DMS 273 (cell line): ENCODE data around the gene ADIRF.
"Not testable (repeated sequence)": the region's sequence is repeated elsewhere in the genome, so short reads cannot be mapped to it uniquely, and the experiment has no call there.

Experiments
- DNase-seq: peaks from one replicate; lab custom pipeline; 2025; ENCODE audit not compliant: unreplicated experiment; lab: John Stamatoyannopoulos, UW

Gene ADIRF

DNA sequence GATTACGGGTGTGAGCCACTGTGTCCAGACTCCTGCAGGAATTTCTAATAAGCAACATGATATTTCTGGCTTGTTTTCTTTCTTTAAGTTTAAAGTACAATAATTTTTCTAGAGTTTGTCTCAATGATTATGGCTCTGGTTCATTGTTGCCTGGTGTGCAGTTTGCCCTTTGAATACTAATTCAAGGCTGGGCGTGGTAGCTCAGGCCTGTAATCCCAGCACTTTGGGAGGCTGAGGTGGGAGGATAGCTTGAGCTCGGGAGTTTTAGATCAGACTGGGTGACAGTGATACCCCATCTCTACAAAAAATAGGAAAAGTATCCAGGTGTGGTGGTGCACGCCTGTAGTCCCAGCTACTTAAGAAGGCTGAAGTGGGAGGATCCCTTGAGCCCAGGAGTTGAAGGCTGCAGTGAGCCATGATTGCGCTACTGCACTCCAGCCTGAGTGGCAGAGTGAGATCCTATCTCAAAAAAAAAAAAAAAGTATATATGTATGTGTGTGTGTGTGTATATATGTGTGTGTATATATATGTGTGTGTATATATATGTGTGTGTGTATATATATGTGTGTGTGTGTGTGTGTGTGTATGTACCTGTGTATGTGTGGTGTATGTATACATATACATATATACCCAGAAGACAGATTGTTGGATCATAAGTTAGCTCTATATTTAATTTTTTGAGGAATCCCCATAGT lies 8.2 kb downstream of the ADIRF start:
- DNase-seq = no peak

DNA sequence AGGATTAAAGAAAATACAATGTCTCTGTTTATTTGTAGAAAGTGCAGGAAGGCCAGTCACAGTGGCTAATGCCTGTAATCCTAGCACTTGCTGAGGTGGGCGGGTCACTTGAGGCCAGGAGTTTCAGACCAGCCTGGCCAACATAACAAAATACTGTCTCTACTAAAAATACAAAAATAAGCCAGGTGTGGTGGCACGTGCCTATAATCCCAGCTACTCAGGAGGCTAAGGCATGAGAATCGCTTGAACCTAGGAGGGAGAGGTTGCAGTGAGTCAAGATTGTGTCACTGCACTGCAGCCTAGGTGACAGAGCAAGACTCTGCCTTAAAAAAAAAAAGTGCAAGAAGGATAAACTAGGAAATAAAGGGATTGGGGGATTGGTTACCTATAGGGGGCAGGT lies 10.2 kb downstream of the ADIRF start:
- DNase-seq = not testable (repeated sequence)

DNA sequence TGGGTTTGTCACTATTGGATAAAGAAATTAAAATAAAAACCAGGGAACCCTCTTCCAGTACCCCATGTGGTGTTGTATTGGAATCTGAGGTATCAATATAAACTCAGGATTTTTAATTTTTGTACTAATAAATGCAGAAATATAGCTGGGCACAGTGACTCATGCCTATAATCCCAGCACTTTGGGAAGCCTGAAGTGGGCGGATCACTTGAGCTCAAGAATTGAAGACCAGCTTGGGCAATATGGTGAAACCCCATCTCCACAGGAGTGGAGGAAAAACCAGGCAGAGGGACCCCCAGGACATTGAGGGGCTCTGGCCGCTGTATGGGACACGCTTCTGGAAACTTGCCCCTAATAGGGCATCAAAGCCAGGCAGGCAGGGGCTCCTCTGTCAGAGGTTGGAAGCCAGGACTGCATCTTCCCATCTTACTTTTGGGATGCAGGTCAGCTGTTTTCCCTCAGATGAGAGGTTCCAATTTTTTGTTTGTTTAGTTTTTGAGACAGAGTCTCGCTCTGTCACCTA lies 11.1 kb downstream of the ADIRF start:
- no peak for DNase-seq

DNA sequence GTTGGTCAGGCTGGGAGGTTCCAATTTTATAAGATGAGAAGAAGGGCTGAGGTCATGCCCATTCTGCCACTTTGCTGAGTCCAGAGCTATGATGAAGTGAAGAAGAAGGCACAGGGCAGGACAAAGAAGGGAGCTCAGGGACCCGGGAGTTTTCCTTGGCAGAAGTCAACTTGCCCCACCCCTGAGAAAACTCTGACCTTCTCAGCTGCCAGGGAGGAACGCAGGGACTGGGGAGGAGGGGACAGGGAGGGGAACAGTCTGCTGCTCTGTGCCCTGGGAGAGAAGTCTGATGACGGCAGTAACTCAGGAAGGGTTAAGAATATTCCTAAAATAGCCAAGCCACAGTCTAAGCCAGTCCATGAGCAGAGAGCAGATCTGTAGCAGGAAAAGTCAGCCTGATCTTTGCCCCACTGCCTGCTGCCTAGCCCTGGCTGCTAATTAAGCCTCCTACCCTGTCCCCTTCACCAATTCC lies 11.7 kb downstream of the ADIRF start:
- DNase-seq = no peak

DNA sequence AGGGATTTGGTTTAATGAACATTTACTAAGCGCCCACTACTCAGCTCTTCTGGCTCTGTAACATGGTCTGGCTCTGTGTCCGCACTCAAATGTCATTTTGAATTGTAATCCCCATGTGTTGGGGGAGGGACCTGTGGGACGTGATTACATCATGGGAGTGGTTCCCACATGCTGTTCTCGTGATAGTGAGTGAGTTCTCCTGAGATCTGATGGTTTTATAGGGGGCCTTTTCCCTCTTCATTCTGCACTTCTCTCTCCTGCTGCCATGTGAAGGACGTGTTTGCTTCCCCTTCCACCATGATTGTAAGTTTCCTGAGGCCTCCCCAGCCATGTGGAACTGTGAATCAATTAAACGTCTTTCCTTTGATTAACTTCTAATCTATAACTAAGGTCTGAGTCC lies 12.7 kb downstream of the ADIRF start:
- DNase-seq = not testable (repeated sequence)

DNA sequence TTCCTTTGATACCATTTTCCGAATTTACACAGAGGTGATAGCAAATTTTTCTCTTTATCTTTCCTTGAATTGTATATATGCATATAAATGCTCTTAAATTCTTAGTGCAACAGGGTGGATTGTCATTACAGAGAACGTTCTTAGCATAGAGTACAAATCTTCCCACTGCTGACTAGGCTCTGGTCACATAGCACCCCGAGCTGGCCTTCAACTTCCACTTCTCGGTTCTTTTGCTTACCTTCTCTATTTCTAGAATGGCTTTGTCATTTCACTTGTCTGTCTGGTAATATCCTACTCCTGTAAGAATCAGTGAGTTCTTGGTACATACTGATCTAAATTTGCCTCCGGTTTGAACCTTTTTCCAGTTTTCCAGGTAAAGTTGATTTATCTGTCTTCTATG lies 13.4 kb downstream of the ADIRF start:
- no peak for DNase-seq

DNA sequence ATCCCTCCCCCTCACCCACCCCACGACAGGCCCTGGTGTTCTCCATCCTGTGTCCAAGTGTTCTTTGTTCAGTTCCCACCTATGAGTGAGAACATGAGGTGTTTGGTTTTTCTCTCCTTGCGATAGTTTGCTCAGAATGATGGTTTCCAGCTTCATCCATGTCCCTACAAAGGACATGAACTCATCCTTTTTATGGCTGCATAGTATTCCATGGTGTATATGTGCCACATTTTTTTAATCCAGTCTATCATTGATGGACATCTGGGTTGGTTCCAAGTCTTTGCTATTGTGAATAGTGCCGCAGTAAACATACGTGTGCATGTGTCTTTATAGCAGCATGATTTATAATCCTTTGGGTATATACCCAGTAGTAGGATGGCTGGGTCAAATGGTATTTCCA lies 16.2 kb downstream of the ADIRF start:
- not testable (repeated sequence) for DNase-seq

DNA sequence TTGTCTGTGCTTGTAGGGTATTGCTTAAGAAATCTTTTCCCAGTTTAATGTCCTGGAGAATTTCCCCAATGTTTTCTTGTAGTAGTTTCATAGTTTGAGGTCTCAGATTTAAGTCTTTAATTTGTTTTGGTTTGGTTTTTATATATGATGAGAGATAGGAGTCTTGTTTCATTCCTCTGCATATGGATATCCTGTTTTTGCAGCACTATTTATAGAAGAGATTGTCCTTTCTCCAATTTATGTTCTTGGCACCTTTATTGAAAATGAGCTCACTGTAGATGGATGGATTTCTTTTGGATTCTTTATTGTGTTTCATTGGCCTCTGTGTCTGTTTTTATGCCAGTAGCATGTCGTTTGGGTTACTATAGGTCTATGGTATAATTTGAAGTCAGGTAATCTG lies 20.2 kb downstream of the ADIRF start:
- no peak for DNase-seq

DNA sequence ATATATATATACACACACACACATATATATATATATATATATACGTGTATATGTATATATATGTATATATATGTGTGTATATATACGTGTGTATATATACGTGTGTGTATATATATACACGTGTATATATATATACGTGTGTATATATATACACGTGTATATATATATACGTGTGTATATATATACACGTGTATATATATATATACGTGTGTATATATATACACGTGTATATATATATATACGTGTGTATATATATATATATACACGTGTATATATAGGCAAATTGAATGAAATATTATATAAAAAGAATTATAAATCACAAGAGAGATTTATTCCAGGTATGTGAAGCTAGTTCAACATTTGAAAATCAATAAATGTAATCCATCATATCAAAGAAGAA lies 23.1 kb downstream of the ADIRF start:
- DNase-seq = not testable (repeated sequence)

DNA sequence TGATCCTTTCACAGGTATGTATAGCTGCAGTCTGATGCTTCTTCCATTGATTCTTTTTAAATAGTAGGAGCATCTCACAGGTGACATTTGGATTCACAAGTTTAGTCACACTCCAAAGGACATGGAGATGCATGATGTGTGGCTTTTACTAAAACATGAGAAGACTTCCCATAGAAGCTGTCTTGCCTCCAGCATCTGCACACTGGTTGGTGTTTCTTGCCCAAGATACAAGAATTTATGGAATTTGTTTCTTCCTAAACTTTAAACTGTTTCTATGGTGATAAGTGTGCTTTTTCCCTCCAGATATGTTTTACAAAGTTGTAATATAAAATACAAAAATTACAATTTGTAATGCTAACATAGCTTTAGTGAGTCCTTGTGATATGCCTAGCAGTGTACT lies 24.2 kb downstream of the ADIRF start:
- no peak for DNase-seq

DNA sequence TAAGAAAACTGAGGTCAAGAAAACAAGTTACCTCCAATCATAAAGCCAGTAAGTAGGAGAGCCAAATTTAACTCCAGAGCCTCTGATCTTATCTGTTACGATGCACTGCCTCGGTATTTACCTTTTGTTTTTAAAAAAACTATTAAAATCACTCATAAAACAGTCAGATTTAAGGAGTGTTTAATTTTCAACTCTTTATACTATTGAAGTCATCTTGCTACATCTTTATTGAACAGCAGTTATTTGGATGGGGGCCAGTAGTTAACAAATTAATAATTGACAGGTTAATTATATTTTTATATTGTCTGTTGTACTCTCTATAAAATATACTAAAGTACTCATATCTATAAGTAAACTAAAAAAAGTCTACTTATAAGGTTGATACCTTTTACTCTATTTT lies 24.6 kb downstream of the ADIRF start:
- DNase-seq = no peak

DNA sequence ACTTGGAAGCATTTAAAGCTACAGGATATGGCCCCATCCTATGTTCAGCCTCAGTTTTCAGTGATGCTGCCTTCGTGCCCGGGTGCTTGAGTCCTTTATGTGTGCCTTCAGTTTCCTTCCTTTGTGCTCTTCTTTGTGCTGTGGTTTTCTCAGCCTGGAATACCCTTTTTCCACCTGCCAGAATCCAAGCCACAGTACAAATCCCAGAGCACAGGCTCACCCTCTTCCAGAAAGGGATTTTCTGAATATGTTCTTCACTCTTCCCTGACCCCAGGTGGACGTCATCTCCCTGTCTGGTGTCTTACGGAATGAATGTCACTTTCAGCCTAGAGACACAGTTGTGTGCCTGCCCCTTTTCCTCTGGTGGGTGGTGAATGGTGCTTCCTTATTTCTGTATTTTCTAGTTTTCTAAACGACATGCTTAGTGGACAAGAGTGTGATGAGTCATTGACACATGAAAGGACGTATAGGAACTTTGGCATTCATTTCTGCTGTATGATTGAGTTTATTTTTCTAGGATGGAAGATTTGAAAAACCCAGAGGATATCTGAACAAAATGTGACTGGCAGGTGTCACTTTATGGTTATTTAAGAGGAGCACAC lies 31.6 kb downstream of the ADIRF start:
- DNase-seq = not testable (repeated sequence)

DNA sequence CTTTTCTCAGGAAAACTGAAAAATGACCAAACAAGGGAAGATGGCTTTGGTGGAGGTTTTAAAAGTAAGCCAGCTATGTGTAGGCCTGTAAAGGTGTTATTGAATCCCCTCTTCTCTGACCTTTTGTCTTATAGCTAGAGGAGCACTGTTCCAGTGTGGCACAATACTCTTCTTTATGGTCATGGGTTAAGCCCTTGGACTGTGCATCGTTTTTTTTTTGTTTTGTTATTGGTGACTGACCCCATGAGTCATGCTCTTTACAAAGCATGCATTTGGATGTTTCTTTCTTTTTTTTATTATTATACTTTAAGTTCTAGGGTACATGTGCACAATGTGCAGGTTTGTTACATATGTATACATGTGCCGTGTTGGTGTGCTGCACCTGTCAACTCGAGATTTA lies 32.2 kb downstream of the ADIRF start:
- no peak for DNase-seq

DNA sequence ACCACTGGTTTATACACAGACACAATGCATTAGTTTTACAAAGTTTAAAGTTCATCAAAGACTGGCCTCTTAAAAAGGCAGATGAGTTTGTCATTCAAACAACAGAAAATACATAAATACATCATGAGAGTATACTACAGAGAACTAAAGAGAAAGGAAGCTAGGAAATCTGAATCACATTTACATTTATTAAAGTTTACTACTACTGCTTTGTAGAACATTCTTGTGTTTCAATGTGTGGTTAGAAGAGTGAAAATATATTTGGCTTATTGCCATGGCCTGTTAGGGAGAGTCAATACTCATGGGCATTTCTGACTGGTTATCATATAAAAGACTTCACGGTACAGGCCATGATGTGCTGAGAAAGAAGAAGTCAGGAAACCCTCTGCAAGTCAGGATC lies 38.8 kb downstream of the ADIRF start:
- DNase-seq = not testable (repeated sequence)

DNA sequence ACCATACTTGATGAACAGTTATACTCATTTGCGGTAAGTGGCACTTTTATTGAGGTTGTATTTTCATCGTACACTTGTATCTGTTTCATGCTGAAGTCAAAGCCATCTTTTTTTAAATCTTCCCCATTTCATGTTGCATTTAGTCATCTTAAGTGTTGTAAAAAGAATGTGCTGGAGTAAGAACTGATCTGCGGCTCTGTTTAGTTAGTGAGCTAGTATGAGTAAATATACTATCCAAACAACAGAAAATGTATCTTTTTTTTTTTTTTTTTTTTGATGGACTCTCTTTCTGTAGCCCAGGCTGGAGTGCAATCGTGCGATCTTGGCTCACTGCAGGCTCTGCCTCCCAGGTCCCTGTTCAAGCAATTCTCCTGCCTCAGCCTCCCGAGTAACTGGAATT lies 39.4 kb downstream of the ADIRF start:
- DNase-seq = not testable (repeated sequence)

DNA sequence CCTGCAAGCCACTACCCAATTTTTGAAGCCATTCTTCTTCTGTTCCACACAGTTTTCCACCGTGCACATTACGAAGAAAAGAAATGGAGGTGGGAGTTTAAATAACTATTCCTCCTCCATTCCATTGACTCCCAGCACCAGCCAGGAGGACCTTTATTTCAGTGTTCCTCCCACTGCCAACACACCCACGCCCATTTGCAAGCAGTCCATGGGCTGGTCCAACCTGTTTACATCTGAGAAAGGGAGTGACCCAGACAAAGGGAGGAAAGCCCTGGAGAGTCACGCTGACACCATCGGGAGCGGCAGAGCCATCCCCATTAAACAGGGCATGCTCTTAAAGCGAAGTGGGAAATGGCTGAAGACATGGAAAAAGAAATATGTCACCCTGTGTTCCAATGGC lies 40.0 kb downstream of the ADIRF start:
- DNase-seq = not testable (repeated sequence)

DNA sequence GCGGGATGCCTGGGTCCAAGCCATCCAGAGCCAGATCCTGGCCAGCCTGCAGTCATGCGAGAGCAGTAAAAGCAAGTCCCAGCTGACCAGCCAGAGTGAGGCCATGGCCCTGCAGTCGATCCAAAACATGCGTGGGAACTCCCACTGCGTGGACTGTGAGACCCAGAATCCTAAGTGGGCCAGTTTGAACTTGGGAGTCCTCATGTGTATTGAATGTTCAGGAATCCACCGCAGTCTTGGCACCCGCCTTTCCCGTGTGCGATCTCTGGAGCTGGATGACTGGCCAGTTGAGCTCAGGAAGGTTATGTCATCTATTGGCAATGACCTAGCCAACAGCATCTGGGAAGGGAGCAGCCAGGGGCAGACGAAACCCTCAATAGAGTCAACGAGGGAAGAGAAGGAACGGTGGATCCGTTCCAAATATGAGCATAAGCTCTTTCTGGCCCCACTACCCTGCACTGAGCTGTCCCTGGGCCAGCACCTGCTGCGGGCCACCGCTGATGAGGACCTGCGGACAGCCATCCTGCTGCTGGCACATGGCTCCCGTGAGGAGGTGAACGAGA lies 40.9 kb downstream of the ADIRF start:
- DNase-seq = not testable (repeated sequence)

DNA sequence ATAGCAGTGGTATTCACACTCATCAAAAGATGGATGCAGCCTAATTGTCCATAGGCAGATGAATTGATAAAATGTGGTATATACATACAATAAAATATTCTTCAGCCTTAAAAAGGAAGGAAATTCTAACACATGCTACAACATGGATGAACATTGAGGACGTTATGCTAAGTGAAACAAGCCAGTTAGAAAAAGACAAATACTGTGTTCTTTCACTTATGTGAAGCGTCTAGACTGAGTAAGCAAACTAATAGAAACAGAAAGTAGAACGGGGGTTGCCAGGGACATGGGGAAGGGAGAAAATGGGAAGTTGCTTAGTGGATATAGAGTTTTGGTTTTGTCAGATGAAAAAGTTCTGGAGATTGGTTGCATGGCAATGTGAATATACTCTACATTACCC lies 45.2 kb downstream of the ADIRF start:
- not testable (repeated sequence) for DNase-seq

DNA sequence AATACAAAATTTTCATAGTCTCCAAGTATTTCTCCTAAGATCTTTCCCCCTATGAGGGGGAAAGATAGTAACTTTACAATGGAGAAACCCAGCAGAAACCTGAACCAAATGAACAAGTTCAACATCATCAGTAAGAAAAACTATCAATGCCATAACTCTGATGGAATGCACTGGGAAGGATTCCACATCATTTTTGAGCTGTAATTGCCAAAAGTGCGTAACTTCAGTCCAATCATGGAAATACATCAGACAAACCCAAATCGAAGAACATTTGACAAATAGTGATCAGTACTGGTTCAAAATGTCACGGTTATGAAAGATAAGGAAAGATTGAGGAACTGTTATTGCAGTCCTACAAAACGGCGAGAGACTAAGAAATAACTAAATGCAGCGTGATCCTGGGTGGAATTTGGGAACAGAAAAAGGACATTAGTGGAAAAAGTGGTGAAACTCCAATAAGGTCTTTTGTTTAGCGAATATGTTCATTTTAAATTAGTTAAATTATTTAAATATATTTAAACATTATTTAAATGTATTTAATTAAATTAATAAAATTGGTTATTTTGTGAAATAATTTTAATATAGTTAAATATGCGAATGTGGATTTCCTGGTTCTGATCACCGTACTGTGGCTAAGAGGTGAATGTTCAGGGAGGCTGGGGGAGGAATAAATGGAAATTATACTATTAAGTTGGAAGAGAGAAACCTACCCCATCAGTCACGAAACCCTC lies 46.9 kb downstream of the ADIRF start:
- DNase-seq = not testable (repeated sequence)

DNA sequence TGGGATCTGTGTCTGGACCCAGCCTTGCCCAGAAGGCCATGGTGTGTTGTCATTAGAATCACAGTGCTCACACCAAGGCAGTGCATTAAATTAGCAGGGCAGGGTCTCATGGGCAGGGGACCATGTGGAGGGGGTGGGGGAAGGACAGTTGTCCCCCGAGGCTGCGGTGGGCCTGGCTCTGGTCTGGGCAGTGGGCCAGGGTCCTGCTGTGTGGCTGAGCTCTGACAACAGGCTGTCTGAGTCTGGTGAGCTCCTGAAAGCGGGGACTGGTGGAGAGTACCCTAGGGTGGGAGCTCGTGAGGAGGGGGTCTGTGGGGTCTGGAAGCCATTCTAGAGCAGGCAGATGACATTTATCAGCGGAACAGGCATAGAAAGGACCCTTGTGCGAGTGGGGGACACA lies 49.8 kb downstream of the ADIRF start:
- not testable (repeated sequence) for DNase-seq

DNA sequence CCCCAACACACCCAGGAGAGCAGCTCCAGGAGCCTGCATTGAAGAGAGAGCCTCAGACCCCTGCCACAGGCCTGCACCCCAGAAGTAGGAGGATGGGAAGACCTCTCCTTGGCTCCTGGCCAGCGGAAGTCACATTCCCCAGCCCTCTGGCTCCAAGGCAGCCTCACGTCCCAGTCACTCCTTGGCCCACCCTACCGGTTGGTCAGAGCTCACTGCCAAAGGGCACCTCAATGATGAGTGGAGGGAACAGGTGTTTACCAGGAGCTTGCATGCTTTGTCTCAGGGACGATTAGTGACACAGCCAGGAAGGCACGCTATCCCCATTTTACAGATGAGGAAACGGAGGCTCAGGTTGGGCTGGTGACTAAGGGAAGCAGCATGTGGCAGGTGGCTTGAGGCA lies 50.8 kb downstream of the ADIRF start:
- not testable (repeated sequence) for DNase-seq

DNA sequence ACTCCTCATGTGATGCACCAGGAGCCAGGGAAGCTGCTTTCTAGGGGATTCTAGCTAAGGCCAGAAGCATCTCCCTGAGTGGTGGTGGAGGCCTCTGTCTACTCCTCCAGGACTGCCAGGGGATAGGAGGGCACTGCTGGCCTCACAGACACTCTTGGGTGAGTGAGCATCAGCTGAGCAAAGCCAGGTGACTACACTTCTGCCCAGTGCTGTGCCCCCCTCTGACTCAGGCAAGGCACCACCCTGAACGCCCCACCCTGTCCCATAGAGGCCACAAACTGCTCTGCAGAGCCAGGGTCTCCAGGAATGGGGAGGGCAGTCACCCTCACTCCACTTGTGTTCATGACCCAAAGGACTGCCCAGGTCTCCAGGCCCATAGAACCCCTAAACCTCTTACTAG lies 51.2 kb downstream of the ADIRF start:
- DNase-seq = not testable (repeated sequence)
